Osteocyte (in vitro differentiated cells): ENCODE data around the gene TRMT112. TPM values are rescaled to one million over a fixed set of nuclear protein-coding genes. Genes with fewer than 3 reads are reported as not detected.
"Not testable (repeated sequence)": the region's sequence is repeated elsewhere in the genome, so short reads cannot be mapped to it uniquely, and the experiment has no call there.

Source experiments
- DNase-seq: peaks from one replicate; pipeline ENCODE4 v3.0.0; 2021; ENCODE audit warnings: mixed read lengths; ENCODE audit not compliant: unreplicated experiment; ENCODE audit errors: extremely low spot score
- H3K27ac Mint-ChIP-seq: one replicate; pipeline ENCODE4 v1.8.0; 2021; ENCODE audit warnings: mild to moderate bottlenecking, mixed read lengths; ENCODE audit not compliant: unreplicated experiment
- H3K27me3 Mint-ChIP-seq: one replicate; pipeline ENCODE4 v1.8.0; 2021; ENCODE audit warnings: mixed read lengths; ENCODE audit not compliant: unreplicated experiment
- H3K36me3 Mint-ChIP-seq: one replicate; pipeline ENCODE4 v1.8.0; 2021; ENCODE audit warnings: mixed read lengths; ENCODE audit not compliant: unreplicated experiment
- H3K4me1 Mint-ChIP-seq: one replicate; pipeline ENCODE4 v1.8.0; 2021; ENCODE audit warnings: mixed read lengths; ENCODE audit not compliant: unreplicated experiment
- H3K4me3 Mint-ChIP-seq: one replicate; pipeline ENCODE4 v1.8.0; 2021; ENCODE audit warnings: mild to moderate bottlenecking, moderate library complexity, mixed read lengths; ENCODE audit not compliant: unreplicated experiment
- H3K9me3 Mint-ChIP-seq: one replicate; pipeline ENCODE4 v1.8.0; 2021; ENCODE audit warnings: mixed read lengths; ENCODE audit not compliant: unreplicated experiment
- total RNA-seq: library from RNA; stranded (reverse); gene quantifications from 2 replicates; pipeline ENCODE4 v1.2.1, GENCODE V29; 2021
- TF ChIP-seq, protein P1 (sequence below): fragments of 200-600 bp; sonication (generic); IDR thresholded peaks from 2 replicates; pipeline ENCODE4 v1.5.0; 2021; ENCODE audit warnings: antibody characterized with exemption, mild to moderate bottlenecking, moderate library complexity

TRMT112 gene
- total RNA-seq, 1 donor from 2014 or later = 159 TPM

DNA sequence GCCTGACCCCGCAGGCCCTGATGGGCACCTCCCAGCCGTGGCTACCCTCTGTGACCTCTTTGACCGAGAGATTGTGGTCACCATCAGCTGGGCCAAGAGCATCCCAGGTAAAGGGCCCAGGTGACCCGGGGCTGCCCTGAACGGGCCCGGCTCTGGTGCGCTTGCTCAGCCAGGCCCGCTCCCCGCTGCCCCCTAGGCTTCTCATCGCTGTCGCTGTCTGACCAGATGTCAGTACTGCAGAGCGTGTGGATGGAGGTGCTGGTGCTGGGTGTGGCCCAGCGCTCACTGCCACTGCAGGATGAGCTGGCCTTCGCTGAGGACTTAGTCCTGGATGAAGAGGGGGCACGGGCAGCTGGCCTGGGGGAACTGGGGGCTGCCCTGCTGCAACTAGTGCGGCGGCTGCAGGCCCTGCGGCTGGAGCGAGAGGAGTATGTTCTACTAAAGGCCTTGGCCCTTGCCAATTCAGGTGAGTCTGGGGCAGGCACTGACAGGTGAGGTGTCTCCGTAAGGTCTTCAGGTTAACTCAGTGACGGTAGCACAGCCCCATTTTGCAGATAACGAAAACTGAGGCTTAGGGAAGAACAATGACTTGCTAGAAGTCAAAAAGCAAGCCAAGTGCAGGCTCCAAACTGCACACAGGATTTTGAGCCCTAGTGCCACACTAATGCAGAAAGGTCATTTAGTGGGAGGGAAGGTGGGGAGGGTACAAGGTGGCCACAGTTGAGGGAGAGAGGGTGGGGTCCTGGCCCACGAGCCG, 2.4 kb downstream of the TRMT112 start:
- Mint-ChIP-seq H3K27me3 (no peaks in the 10 kb centered on the region), H3K4me1 (peaks cover 25% of the 10 kb centered on the region), H3K4me3 (peak overlapping the region; percentile 26), H3K27ac (no peak overlapping the region), H3K9me3 (no peaks in the 10 kb centered on the region), H3K36me3 (peaks cover 4% of the 10 kb centered on the region)
- TF ChIP-seq, protein P1, sequence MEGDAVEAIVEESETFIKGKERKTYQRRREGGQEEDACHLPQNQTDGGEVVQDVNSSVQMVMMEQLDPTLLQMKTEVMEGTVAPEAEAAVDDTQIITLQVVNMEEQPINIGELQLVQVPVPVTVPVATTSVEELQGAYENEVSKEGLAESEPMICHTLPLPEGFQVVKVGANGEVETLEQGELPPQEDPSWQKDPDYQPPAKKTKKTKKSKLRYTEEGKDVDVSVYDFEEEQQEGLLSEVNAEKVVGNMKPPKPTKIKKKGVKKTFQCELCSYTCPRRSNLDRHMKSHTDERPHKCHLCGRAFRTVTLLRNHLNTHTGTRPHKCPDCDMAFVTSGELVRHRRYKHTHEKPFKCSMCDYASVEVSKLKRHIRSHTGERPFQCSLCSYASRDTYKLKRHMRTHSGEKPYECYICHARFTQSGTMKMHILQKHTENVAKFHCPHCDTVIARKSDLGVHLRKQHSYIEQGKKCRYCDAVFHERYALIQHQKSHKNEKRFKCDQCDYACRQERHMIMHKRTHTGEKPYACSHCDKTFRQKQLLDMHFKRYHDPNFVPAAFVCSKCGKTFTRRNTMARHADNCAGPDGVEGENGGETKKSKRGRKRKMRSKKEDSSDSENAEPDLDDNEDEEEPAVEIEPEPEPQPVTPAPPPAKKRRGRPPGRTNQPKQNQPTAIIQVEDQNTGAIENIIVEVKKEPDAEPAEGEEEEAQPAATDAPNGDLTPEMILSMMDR = no peak
- DNase-seq = no peak

DNA sequence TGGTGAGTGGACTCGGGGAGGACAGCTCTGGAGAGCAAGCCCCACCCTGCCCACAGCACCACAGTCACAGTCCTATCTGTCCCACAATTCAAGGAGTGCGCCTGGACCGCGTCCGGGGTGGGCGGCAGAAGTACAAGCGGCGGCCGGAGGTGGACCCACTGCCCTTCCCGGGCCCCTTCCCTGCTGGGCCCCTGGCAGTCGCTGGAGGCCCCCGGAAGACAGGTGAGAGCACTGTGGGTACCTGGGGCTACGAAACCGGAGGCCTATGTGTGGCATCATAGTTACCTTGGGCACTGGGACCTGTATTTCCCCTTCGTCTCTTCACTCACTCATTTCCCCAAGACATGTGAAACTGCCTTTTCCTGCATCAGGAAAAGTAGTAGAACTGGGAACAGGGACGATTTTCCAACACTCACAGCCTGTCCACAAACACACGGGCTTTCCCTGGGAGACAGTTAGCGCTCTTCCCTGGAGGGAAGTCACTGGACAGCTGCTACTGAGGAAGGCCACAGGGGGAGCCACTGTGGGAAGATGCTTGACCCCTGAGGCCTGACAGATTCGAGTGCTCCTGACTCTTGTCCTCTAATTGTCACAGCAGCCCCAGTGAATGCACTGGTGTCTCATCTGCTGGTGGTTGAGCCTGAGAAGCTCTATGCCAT, 3.1 kb downstream of the TRMT112 start:
- peaks cover 18% of the 10 kb centered on the region for H3K4me1 Mint-ChIP-seq
- H3K9me3 Mint-ChIP-seq = no peaks in the 10 kb centered on the region
- H3K36me3 Mint-ChIP-seq = peaks cover 4% of the 10 kb centered on the region
- TF ChIP-seq, protein P1 = no peak
- no peak overlapping the region for H3K27ac Mint-ChIP-seq
- H3K4me3 Mint-ChIP-seq = no peak overlapping the region
- H3K27me3 Mint-ChIP-seq = no peaks in the 10 kb centered on the region
- DNase-seq = no peak

DNA sequence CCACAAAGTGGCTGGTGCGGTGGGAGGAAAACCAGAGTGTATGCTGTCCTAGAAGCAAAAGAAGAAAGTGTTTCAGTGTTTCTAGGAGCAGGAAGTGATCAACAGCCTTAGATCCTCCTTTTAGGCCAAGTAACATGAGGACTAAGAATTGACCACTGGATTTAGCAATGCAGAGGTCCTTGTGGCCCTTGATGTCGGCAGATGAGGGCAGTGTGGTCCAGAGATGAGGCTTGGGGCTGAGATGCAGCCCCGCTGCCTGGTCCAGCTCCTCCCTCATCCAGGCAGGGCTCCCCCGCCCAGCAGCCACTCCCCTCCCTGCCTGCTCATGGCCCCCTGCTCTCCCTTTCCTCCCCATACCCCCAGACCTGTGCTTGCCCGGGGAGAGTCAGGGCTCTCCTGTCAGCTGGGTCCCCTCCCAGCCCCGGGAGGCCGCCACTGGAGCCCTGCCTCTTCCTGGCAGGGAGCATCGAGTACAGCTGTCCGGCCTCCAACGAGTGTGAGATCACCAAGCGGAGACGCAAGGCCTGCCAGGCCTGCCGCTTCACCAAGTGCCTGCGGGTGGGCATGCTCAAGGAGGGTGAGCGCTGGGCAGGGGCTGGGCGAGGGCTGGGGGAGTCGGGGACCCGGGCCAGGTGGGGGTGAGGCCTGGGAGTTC, 3.7 kb downstream of the TRMT112 start:
- peak overlapping the region; percentile 37 for H3K27ac Mint-ChIP-seq
- DNase-seq = no peak
- H3K36me3 Mint-ChIP-seq = peaks cover 4% of the 10 kb centered on the region
- TF ChIP-seq, protein P1 = no peak
- no peak overlapping the region for H3K4me3 Mint-ChIP-seq
- peaks cover 13% of the 10 kb centered on the region for H3K4me1 Mint-ChIP-seq
- H3K9me3 Mint-ChIP-seq = no peaks in the 10 kb centered on the region
- no peaks in the 10 kb centered on the region for H3K27me3 Mint-ChIP-seq

DNA sequence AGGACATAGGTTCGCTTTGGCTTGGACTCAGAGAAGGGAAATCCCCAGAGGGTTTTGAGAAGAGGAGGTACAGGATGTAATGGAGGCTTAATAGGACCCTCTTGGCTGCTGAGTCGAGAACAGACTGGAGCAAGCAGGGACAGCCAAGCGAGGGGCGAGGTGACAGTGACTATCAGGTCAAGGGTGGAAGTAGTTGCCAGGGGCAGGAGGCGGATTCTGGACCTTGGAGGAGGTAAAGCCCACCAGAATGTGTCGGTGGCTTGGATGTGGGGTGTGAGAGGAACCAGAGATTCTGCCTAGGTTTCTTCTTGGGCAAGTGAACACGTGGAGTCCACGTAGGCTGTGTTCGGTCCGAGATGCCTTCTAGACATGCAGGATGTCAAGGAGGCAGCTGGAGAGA, 4.4 kb downstream of the TRMT112 start:
- Mint-ChIP-seq H3K9me3 (no peaks in the 10 kb centered on the region), H3K4me1 (peaks cover 13% of the 10 kb centered on the region), H3K27me3 (no peaks in the 10 kb centered on the region), H3K27ac (peak overlapping the region; percentile 57), H3K36me3 (peaks cover 4% of the 10 kb centered on the region), H3K4me3 (no peak overlapping the region)
- DNase-seq = no peak
- TF ChIP-seq, protein P1 = no peak

DNA sequence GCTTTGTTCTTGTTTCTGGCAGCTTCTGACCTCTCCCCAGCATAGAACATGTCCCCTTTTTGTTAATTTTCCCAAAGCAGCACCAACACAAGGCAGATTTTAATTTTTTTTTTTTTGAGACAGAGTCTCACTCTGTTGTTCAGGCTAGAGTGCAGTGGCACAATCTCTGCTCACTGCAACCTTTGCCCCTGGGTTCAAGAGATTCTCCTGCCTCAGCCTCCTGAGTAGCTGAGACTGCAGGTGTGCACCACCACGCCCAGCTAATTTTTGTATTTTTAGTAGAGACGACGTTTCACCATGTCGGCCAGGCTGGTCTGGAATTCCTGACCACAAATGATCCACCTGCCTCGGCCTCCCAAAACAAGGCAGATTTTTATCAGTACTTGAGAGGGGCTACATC, 9.6 kb downstream of the TRMT112 start:
- H3K27me3 Mint-ChIP-seq, H3K9me3 Mint-ChIP-seq, H3K4me3 Mint-ChIP-seq, DNase-seq, H3K27ac Mint-ChIP-seq, H3K36me3 Mint-ChIP-seq: not testable (repeated sequence)
- peaks cover 18% of the 10 kb centered on the region for H3K4me1 Mint-ChIP-seq
